DOHH2 (cell line): ENCODE data around the gene NPBWR2.

Source experiments
- H3F3A ChIP-seq: fragments of 200-600 bp; sonication (generic), shearing (Covaris generic); 2 replicates; pipeline ENCODE4 v1.6.0; 2016; ENCODE audit warnings: antibody characterized with exemption, mild to moderate bottlenecking; ENCODE audit not compliant: control insufficient read depth, insufficient read depth
- H3K27ac ChIP-seq: fragments of 200-600 bp; sonication (generic); 2 replicates; pipeline ENCODE4 v1.5.1; 2014; ENCODE audit warnings: low read depth, mild to moderate bottlenecking, low read length, moderate library complexity
- H3K27me3 ChIP-seq: fragments of 200-600 bp; sonication (generic); 2 replicates; pipeline ENCODE4 v1.6.1; 2014; ENCODE audit warnings: mild to moderate bottlenecking, low read length, mixed read lengths; ENCODE audit not compliant: control insufficient read depth
- H3K36me3 ChIP-seq: fragments of 200-600 bp; sonication (generic); 2 replicates; pipeline ENCODE4 v1.6.1; 2014; ENCODE audit warnings: mild to moderate bottlenecking, low read length, moderate library complexity, mixed read lengths; ENCODE audit not compliant: control insufficient read depth
- H3K4me1 ChIP-seq: fragments of 200-600 bp; sonication (generic); 2 replicates; pipeline ENCODE4 v1.6.1; 2014; ENCODE audit warnings: mild to moderate bottlenecking, low read length, mixed read lengths; ENCODE audit not compliant: control insufficient read depth
- H3K4me2 ChIP-seq: fragments of 200-600 bp; sonication (generic); 2 replicates; pipeline ENCODE4 v1.6.0; 2014; ENCODE audit warnings: mild to moderate bottlenecking, low read length, moderate library complexity
- H3K4me3 ChIP-seq: fragments of 200-600 bp; sonication (generic); 2 replicates; pipeline ENCODE4 v1.5.1; 2014; ENCODE audit warnings: mild to moderate bottlenecking, low read length, mixed read lengths
- H3K79me2 ChIP-seq: fragments of 200-600 bp; sonication (generic); 2 replicates; pipeline ENCODE4 v1.6.1; 2014; ENCODE audit warnings: mild to moderate bottlenecking, low read length, mixed read lengths; ENCODE audit not compliant: control insufficient read depth
- H3K9me2 ChIP-seq: fragments of 200-600 bp; sonication (generic); replicated peaks from 2 replicates; pipeline ENCODE4 v1.6.1; 2014; ENCODE audit warnings: mild to moderate bottlenecking, low read length, mixed read lengths; ENCODE audit not compliant: control insufficient read depth
- H3K9me3 ChIP-seq: fragments of 200-600 bp; sonication (generic); 2 replicates; pipeline ENCODE4 v1.6.1; 2014; ENCODE audit warnings: antibody characterized with exemption, low read length, mixed read lengths; ENCODE audit not compliant: control insufficient read depth, insufficient read depth
- H4K20me1 ChIP-seq: fragments of 200-600 bp; sonication (generic); 2 replicates; pipeline ENCODE4 v1.6.0; 2014; ENCODE audit warnings: low read depth, mild to moderate bottlenecking, antibody characterized with exemption, low read length, moderate library complexity; ENCODE audit not compliant: control insufficient read depth, insufficient read depth
- EZH2phosphoT487 ChIP-seq: fragments of 200-600 bp; sonication (generic); IDR thresholded peaks from 2 replicates; pipeline ENCODE4 v1.6.1; 2017; ENCODE audit warnings: borderline replicate concordance, mild to moderate bottlenecking, antibody characterized with exemption, low read length, moderate library complexity, mixed read lengths
- TF ChIP-seq, protein P1 (sequence below): fragments of 200-600 bp; sonication (generic); IDR thresholded peaks from one replicate; pipeline ENCODE4 v1.5.1; 2014; ENCODE audit warnings: antibody characterized with exemption, mild to moderate bottlenecking, low read depth, low read length; ENCODE audit not compliant: poor library complexity, severe bottlenecking

The NPBWR2 gene

GRCh38 chr20:64105846-64106434 is 1.4 kb downstream of the NPBWR2 start:
- Histone ChIP-seq H3K79me2 (no peaks in the 10 kb centered on the region), H3K4me1 (peaks cover 38% of the 10 kb centered on the region), H3K9me2 (no peaks in the 10 kb centered on the region), H4K20me1 (0 out of 2 replicates have a peak, but pooled peaks cover 4% of the 10 kb centered on the region), H3K4me3 (no peak overlapping the region), H3F3A (0 out of 2 replicates have a peak, but pooled peaks cover 1% of the 10 kb centered on the region), H3K36me3 (no peaks in the 10 kb centered on the region), H3K4me2 (no peak overlapping the region), H3K27me3 (peaks cover 24% of the 10 kb centered on the region), H3K27ac (no peak overlapping the region), H3K9me3 (no peaks in the 10 kb centered on the region)
- no peak for TF ChIP-seq EZH2phosphoT487
- TF ChIP-seq, protein P1, sequence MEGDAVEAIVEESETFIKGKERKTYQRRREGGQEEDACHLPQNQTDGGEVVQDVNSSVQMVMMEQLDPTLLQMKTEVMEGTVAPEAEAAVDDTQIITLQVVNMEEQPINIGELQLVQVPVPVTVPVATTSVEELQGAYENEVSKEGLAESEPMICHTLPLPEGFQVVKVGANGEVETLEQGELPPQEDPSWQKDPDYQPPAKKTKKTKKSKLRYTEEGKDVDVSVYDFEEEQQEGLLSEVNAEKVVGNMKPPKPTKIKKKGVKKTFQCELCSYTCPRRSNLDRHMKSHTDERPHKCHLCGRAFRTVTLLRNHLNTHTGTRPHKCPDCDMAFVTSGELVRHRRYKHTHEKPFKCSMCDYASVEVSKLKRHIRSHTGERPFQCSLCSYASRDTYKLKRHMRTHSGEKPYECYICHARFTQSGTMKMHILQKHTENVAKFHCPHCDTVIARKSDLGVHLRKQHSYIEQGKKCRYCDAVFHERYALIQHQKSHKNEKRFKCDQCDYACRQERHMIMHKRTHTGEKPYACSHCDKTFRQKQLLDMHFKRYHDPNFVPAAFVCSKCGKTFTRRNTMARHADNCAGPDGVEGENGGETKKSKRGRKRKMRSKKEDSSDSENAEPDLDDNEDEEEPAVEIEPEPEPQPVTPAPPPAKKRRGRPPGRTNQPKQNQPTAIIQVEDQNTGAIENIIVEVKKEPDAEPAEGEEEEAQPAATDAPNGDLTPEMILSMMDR: no peak

- TF ChIP-seq, protein P1: no peak
- TF ChIP-seq EZH2phosphoT487: no peak
- no peaks in the 10 kb centered on the region for H3K9me2 ChIP-seq
- H3K27ac ChIP-seq: no peak overlapping the region
- no peaks in the 10 kb centered on the region for H3K79me2 ChIP-seq
- 0 out of 2 replicates have a peak, but pooled peaks cover 4% of the 10 kb centered on the region for H4K20me1 ChIP-seq
- H3K4me1 ChIP-seq: peaks cover 48% of the 10 kb centered on the region
- H3K36me3 ChIP-seq: no peaks in the 10 kb centered on the region
- no peak overlapping the region for H3K4me3 ChIP-seq
- peaks cover 5% of the 10 kb centered on the region; the same call in 1 of the 2 replicates for H3F3A ChIP-seq
- no peaks in the 10 kb centered on the region for H3K9me3 ChIP-seq
- H3K4me2 ChIP-seq: no peak overlapping the region
- peaks cover 21% of the 10 kb centered on the region for H3K27me3 ChIP-seq
Measured at GRCh38 chr20:64104667-64105451, 2.5 kb downstream of the NPBWR2 start.

DNA sequence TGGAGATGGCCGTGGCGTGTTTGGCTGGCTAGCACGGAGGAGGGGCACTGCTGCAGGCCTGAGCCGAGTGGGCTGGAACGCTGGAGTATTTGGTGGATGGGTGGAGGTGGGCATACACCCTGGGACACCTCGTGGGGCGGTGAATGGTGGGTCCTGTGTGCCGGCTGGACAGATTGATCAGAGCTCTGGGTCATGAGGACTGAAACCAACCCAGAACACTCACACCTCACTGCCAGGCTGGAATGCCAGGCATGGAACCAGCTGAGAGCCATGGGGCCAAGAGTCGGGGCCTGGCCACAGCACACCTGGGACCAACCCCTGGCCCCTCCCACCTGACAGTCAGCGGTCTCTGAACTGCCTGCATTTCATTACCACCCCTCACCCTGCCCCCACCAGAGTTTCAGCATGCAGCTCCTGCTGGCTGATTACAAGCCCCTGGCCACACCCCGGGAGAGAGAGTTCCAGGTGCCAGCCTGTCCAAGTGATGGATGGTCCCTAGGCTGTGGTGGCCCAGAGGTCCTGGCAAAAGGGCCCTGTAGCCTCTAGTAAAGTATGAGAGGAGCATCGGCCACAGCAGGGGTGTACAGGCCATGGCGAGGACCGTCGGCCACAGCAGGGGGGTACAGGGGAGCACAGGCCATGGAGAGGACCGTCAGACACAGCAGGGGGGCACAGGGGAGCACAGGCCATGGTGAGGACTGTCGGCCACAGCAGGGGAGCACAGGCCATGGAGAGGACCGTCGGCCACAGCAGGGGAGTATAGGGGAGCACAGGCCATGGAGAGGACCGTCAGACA is 3.3 kb downstream of the NPBWR2 start:
- Histone ChIP-seq H3K4me2 (no peak overlapping the region), H3K9me3 (no peaks in the 10 kb centered on the region), H3K36me3 (no peaks in the 10 kb centered on the region), H3F3A (peaks cover 5% of the 10 kb centered on the region; the same call in 1 of the 2 replicates), H3K27ac (no peak overlapping the region), H3K27me3 (peaks cover 21% of the 10 kb centered on the region), H3K4me1 (peaks cover 56% of the 10 kb centered on the region), H4K20me1 (0 out of 2 replicates have a peak, but pooled peaks cover 4% of the 10 kb centered on the region), H3K9me2 (no peaks in the 10 kb centered on the region), H3K4me3 (no peak overlapping the region), H3K79me2 (no peaks in the 10 kb centered on the region)
- TF ChIP-seq, protein P1: no peak
